Middle frontal gyrus (tissue), 1 donor: ENCODE results near the gene PALB2.
"Not testable (repeated sequence)": the region's sequence is repeated elsewhere in the genome, so short reads cannot be mapped to it uniquely, and the experiment has no call there.

ENCODE experiments used
- DNase-seq: peaks from one replicate; pipeline ENCODE4 v3.0.0-alpha.2; 2015; ENCODE audit warnings: low spot score; ENCODE audit errors: extremely low spot score

PALB2 gene

GRCh38 chr16:23584186-23585076 is 56.7 kb downstream of the PALB2 start:
- DNase-seq, result no peak

GRCh38 chr16:23583271-23583670 is 57.8 kb downstream of the PALB2 start:
- not testable (repeated sequence) for DNase-seq

GRCh38 chr16:23581764-23582163 is 59.3 kb downstream of the PALB2 start:
- DNase-seq, result no peak

GRCh38 chr16:23580391-23580790 is 60.7 kb downstream of the PALB2 start:
- no peak for DNase-seq

GRCh38 chr16:23579371-23579770 is 61.7 kb downstream of the PALB2 start:
- no peak for DNase-seq

- DNase-seq, result no peak
These were observed 62.8 kb downstream of the PALB2 start for GRCh38 chr16:23578101-23578830.

GRCh38 chr16:23577493-23577892 is 63.6 kb downstream of the PALB2 start:
- DNase-seq, result no peak

- no peak for DNase-seq
These were observed 65.3 kb downstream of the PALB2 start for GRCh38 chr16:23575834-23576233.

- no peak for DNase-seq
These were observed 67.3 kb downstream of the PALB2 start for GRCh38 chr16:23573817-23574216.

- DNase-seq, result no peak
These were observed 68.7 kb downstream of the PALB2 start for GRCh38 chr16:23572394-23572793.

GRCh38 chr16:23571895-23572294 is 69.2 kb downstream of the PALB2 start:
- no peak for DNase-seq

GRCh38 chr16:23570992-23571632 is 70.0 kb downstream of the PALB2 start:
- no peak for DNase-seq

GRCh38 chr16:23567602-23568001 is 73.5 kb downstream of the PALB2 start:
- no peak for DNase-seq

- DNase-seq, result no peak
These were observed 74.4 kb downstream of the PALB2 start for GRCh38 chr16:23566724-23567123.

GRCh38 chr16:23564575-23565363 is 76.3 kb downstream of the PALB2 start:
- no peak for DNase-seq

GRCh38 chr16:23563186-23563585 is 77.9 kb downstream of the PALB2 start:
- DNase-seq, result no peak

- DNase-seq, result no peak
These were observed 78.6 kb downstream of the PALB2 start for GRCh38 chr16:23562505-23562904.

- no peak for DNase-seq
These were observed 79.5 kb downstream of the PALB2 start for GRCh38 chr16:23561586-23561985.

GRCh38 chr16:23557779-23558702 is 83.1 kb downstream of the PALB2 start:
- no peak for DNase-seq
